ENCODE measurements around the gene PSENEN. TPM values are rescaled to one million over a fixed set of nuclear protein-coding genes. Genes with fewer than 3 reads are reported as not detected.
A peak's percentile ranks its signal among the peaks of the same experiment; 100 is the strongest.

Gene PSENEN
- total RNA-seq, 3 donors from 2014 or later (not counting 1 experiment from before 2014, with no cell fraction given), result 38.5 to 45.0 (median 41.0) TPM

DNA sequence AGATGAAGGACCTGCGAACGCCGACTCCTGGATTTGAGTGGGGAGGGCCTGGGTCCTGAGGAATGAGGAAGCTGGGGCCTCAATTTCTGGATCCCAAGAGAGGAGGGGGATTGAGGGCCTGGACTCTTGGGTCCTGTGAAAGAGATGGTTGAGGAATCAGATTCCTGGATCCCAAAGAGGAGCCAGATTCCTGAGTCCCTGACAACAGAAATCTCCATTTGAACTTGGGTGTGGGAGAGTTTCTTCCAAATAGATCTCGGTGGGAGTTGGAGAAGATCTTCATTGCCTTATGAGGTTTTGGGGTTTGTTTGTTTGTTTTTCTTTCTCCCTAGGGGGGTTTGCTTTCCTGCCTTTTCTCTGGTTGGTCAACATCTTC is 624 bp downstream of the PSENEN start:
- ATAC-seq, result no peak
- peak overlapping the region; percentile 96 to 99 for H3K27ac Mint-ChIP-seq
- DNase-seq, result no peak
- peak overlapping the region; percentile 99 for H3K4me3 Mint-ChIP-seq
- intact Hi-C loops (cut with micrococcal nuclease), result loop anchor here (5.0 to 10.0 kb wide), 3 partner anchors 44 to 371 kb away; partner anchors contain the start of genes HCST, NFKBID, TBCB and TYROBP
- Histone ChIP-seq H3K9me3 (ENCODE audit: control insufficient read depth, insufficient read depth, low read length) (no peaks in the 10 kb centered on the region), H3K27ac (ENCODE audit: low read length) (peak overlapping the region; percentile 100), H3K4me3 (ENCODE audit: low read length) (peak overlapping the region; percentile 88), H3K27me3 (ENCODE audit: control insufficient read depth, insufficient read depth, low read length) (no peaks in the 10 kb centered on the region), H3K4me1 (ENCODE audit: control insufficient read depth, insufficient read depth, low read length) (peaks cover 68% of the 10 kb centered on the region), H3K36me3 (ENCODE audit: control insufficient read depth, insufficient read depth, low read length) (no peaks in the 10 kb centered on the region)
- 4% methylated on average over 3 of the region's 4 CpGs for WGBS (ENCODE audit: insufficient coverage)
- H3K9me3 Mint-ChIP-seq, result no peaks in the 10 kb centered on the region
- peaks cover 42 to 60% of the 10 kb centered on the region in 2 donors for H3K4me1 Mint-ChIP-seq
- TF ChIP-seq, protein P1, sequence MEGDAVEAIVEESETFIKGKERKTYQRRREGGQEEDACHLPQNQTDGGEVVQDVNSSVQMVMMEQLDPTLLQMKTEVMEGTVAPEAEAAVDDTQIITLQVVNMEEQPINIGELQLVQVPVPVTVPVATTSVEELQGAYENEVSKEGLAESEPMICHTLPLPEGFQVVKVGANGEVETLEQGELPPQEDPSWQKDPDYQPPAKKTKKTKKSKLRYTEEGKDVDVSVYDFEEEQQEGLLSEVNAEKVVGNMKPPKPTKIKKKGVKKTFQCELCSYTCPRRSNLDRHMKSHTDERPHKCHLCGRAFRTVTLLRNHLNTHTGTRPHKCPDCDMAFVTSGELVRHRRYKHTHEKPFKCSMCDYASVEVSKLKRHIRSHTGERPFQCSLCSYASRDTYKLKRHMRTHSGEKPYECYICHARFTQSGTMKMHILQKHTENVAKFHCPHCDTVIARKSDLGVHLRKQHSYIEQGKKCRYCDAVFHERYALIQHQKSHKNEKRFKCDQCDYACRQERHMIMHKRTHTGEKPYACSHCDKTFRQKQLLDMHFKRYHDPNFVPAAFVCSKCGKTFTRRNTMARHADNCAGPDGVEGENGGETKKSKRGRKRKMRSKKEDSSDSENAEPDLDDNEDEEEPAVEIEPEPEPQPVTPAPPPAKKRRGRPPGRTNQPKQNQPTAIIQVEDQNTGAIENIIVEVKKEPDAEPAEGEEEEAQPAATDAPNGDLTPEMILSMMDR (IDR thresholded peaks at IDR 0.05), result no peak
- no peaks in the 10 kb centered on the region for H3K36me3 Mint-ChIP-seq
- H3K27me3 Mint-ChIP-seq (ENCODE audit: low read depth in 2 of 2), result no peaks in the 10 kb centered on the region

DNA sequence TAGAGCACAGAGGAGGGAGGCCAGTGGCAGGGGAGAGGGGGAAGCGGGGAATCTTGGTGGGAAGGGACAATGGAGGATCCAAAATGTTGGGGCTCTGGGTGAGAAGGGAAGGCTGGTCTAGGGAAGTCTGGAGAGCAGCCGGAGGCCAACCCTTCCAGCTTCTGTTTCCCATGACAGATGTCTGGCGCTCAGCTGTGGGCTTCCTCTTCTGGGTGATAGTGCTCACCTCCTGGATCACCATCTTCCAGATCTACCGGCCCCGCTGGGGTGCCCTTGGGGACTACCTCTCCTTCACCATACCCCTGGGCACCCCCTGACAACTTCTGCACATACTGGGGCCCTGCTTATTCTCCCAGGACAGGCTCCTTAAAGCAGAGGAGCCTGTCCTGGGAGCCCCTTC is 1.1 kb downstream of the PSENEN start:
- Mint-ChIP-seq H3K27ac (peak overlapping the region; percentile 96 to 99), H3K9me3 (no peaks in the 10 kb centered on the region), H3K4me1 (peaks cover 42 to 60% of the 10 kb centered on the region in 2 donors), H3K4me3 (peak overlapping the region; percentile 99), H3K36me3 (no peaks in the 10 kb centered on the region), H3K27me3 (ENCODE audit: low read depth in 2 of 2) (no peaks in the 10 kb centered on the region)
- no peak for DNase-seq
- H3K36me3 ChIP-seq (ENCODE audit: control insufficient read depth, insufficient read depth, low read length), result no peaks in the 10 kb centered on the region
- no peaks in the 10 kb centered on the region for H3K27me3 ChIP-seq (ENCODE audit: control insufficient read depth, insufficient read depth, low read length)
- no peak overlapping the region for H3K4me3 ChIP-seq (ENCODE audit: low read length)
- no peak overlapping the region for H3K27ac ChIP-seq (ENCODE audit: low read length)
- intact Hi-C loops (cut with micrococcal nuclease), result loop anchor here (5.0 to 10.0 kb wide), 3 partner anchors 44 to 371 kb away; partner anchors contain the start of genes HCST, NFKBID, TBCB and TYROBP
- 86% methylated on average over 5 of the region's 5 CpGs for WGBS (ENCODE audit: insufficient coverage)
- H3K9me3 ChIP-seq (ENCODE audit: control insufficient read depth, insufficient read depth, low read length), result no peaks in the 10 kb centered on the region
- H3K4me1 ChIP-seq (ENCODE audit: control insufficient read depth, insufficient read depth, low read length), result peaks cover 64% of the 10 kb centered on the region
- TF ChIP-seq, protein P1 (IDR thresholded peaks at IDR 0.05), result no peak
- no peak for ATAC-seq

DNA sequence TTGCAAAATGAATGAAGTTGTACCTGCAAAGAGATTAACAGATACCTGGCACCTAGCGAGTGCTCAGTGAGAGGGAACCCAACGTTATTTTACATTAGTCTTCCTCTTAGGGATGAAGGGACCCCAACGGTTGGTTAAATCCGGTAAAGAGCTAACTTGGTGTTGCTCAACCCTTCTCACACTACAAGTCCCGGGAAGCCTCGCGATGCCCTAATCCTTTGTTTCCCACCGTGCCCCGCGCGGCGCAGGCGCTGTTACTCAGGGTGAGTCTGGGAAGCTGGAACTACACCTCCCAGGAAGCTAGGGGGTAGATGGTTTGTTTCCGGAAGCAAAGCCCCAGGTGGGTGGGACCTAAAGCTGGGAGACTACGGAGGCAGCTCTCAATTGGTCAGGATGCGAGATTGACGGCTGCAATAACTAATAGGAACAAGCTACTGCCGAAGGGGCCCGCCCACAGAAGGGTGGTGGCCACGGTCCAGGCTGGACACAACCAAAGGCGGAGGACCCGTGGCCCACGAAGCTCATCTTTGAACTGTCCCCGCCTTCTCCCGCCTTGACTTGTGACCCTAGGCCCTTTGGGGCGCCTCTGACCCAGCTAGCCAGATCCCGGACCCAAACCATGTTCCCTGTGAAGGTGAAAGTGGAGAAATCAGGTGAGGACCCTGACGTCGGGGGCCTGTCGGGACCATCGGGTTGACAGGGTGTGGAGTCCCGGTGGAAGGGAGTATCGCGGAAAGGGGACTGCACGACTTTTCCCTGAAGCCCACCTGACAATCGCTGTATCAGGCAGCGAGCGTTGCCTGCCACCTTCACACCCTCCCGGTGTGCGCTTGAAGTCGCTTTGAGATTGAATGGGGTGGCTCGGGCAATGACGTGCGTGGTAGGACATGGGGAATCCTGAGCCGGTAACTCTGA is 2.9 kb downstream of the PSENEN start, which contains the start of gene LIN37:
Gene LIN37 (plus strand): TSS at position 471 of the 915 bp plus-strand sequence. CDS start 149 bp downstream, at position 620.
- WGBS (ENCODE audit: insufficient coverage), result 1% methylated on average over 41 of the region's 45 CpGs
- no peaks in the 10 kb centered on the region for H3K9me3 Mint-ChIP-seq

More for the DNA sequence above, 2.9 kb downstream of the PSENEN start, which contains the start of gene LIN37:
- intact Hi-C loops (cut with micrococcal nuclease), result loop anchor here (1.0 to 10.0 kb wide), 5 partner anchors 10 to 369 kb away; partner anchors contain the start of genes HCST, NFKBID, PROSER3 and TBCB
- H3K36me3 ChIP-seq (ENCODE audit: control insufficient read depth, insufficient read depth, low read length), result peaks cover 16% of the 10 kb centered on the region
- peak; percentile 73 to 90 (median 77) for ATAC-seq
- no peaks in the 10 kb centered on the region for H3K9me3 ChIP-seq (ENCODE audit: control insufficient read depth, insufficient read depth, low read length)
- H3K27me3 ChIP-seq (ENCODE audit: control insufficient read depth, insufficient read depth, low read length), result no peaks in the 10 kb centered on the region
- peak within 1 kb of the TSS; percentile 97 for H3K4me3 Mint-ChIP-seq
- H3K4me3 ChIP-seq (ENCODE audit: low read length), result peak within 1 kb of the TSS; percentile 91
- peak; percentile 97 to 99 for DNase-seq
- H3K36me3 Mint-ChIP-seq, result no peaks in the 10 kb centered on the region
- peak within 1 kb of the TSS; percentile 84 for H3K27ac ChIP-seq (ENCODE audit: low read length)
- peaks cover 33 to 47% of the 10 kb centered on the region in 2 donors for H3K4me1 Mint-ChIP-seq
- no peaks in the 10 kb centered on the region for H3K27me3 Mint-ChIP-seq (ENCODE audit: low read depth in 2 of 2)
- peak within 1 kb of the TSS; percentile 92 for H3K27ac Mint-ChIP-seq
- peaks cover 46% of the 10 kb centered on the region for H3K4me1 ChIP-seq (ENCODE audit: control insufficient read depth, insufficient read depth, low read length)
- TF ChIP-seq, protein P1 (IDR thresholded peaks at IDR 0.05), result no peak

All from natural killer cell (primary cell).